Testis (tissue), 3 donors: Measurements from ENCODE around the gene SMARCC2. TPM values are rescaled to one million over a fixed set of nuclear protein-coding genes. Genes with fewer than 3 reads are reported as not detected.
A peak's percentile ranks its signal among the peaks of the same experiment; 100 is the strongest.

Experiments
- DNase-seq: peaks from one replicate; pipeline ENCODE4 v3.0.0-alpha.2; 2019
- H3K27ac ChIP-seq, 2 donors: fragments of 200-600 bp; sonication (generic); one replicate each; pipeline ENCODE4 v1.5.1; 2019
- H3K27me3 ChIP-seq: fragments of 200-600 bp; sonication (generic); one replicate; pipeline ENCODE4 v1.5.1; 2019
- H3K36me3 ChIP-seq: fragments of 200-600 bp; sonication (generic); one replicate; pipeline ENCODE4 v1.5.1; 2017; ENCODE audit warnings: low read depth; ENCODE audit errors: missing control alignments
- H3K4me1 ChIP-seq: fragments of 200-600 bp; sonication (generic); one replicate; pipeline ENCODE4 v1.5.1; 2019
- H3K4me3 ChIP-seq, 2 donors: fragments of 200-600 bp; sonication (generic); one replicate each; pipeline ENCODE4 v1.5.1; 2017 to 2019
- H3K9me3 ChIP-seq: fragments of 200-600 bp; sonication (generic); one replicate; pipeline ENCODE4 v1.5.1; 2017
- POLR2A ChIP-seq: fragments of 450-650 bp; IDR thresholded peaks from one replicate; pipeline ENCODE4 v1.6.1; 2017; ENCODE audit warnings: antibody characterized with exemption, mild to moderate bottlenecking, moderate library complexity
- WGBS, 2 donors: methylation state at CpG; one replicate each; pipeline ENCODE4 v1.1.5; 2018; 5-methylcytosine and 5-hydroxymethylcytosine counted together
- intact Hi-C: fragments of 100-400 bp; cut with DNase I; formaldehyde crosslinking; loops from one replicate; pipeline ENCODE4 v1.15.1; 2023; ENCODE audit warnings: low total_unique reads
- polyA plus RNA-seq: library from polyadenylated mRNA; stranded (reverse); fragments of 350-450 nt; fragmentation: Illumina TruSeq; extraction: RNeasy Lipid Tissue Mini Kit (QIAGEN cat#74804); gene quantifications from one replicate; pipeline ENCODE4 v1.2.3, GENCODE V29; 2014; ENCODE audit warnings: low read depth, low replicate concordance; ENCODE audit not compliant: insufficient read depth
- total RNA-seq, 2 donors: library from RNA; depleted of rRNA; stranded (reverse); fragments of >200 nt; gene quantifications; one replicate each; pipeline ENCODE4 v1.2.3, GENCODE V29; 2016
- TF ChIP-seq, protein P1 (sequence below), 3 experiments: fragments of 450-650 bp in 2 of 3; fragments of 200-600 bp in 1 of 3; sonication (generic) in 1 of 3; IDR thresholded peaks; one replicate each; pipeline ENCODE4 v1.5.1; 2016 to 2019; ENCODE audit warnings: antibody characterized with exemption in 3 of 3, mild to moderate bottlenecking in 2 of 3, moderate library complexity in 1 of 3

The SMARCC2 gene
- total and polyA plus RNA-seq, 3 donors from 2014 or later: 69.5 to 148 (median 106) TPM

DNA sequence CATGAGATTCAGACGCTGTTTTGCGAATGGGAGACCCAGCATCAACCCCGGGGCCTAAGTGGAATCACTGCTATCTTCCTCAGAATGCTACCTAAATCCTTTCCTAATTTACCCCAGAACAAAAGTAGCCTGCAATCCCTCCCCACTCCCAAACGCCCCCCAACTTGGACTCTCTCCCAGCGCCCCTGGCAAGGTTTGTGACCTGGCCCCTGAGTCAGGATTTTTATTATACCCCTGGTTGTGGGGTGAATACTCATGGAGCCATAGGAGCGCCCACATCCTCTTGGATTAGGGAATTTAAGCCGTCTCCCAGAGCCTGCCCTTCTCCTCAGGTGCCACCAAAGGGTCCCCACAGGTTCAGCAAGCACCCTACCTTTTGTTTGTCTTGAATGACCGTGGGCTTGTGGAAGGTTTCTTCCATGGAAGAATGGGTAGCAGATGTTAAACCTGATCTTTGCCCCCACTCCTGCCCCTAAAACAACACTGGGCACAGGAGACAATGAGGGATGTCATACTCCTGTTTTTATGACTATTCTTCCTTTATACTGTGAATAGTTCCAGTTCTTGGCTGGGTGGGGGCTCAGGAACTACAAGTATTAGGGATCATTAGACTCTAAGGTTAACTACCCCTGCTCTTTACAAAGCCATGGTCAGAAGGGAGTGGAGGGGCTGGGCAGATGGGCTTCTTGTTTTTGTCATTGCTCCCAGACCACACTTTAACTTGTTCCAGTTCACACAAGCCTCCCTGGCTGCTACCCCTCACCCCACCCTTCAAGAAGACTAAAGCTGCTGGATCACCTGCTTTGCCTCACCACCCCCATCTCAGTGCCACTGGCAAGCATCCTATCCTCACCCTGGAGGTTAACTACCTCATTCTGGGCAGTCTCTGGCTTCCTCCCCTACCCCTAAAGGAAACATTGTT, 36.3 kb downstream of the SMARCC2 start:
- H3K4me3 ChIP-seq: peak overlapping the region; percentile 80
- no peak for DNase-seq
- H3K27ac ChIP-seq: peak overlapping the region; percentile 77 to 92
- peaks cover 25% of the 10 kb centered on the region for H3K4me1 ChIP-seq
- intact Hi-C loops: no loop called here
- H3K36me3 ChIP-seq: no peaks in the 10 kb centered on the region
- no peak for TF ChIP-seq POLR2A
- TF ChIP-seq, protein P1, sequence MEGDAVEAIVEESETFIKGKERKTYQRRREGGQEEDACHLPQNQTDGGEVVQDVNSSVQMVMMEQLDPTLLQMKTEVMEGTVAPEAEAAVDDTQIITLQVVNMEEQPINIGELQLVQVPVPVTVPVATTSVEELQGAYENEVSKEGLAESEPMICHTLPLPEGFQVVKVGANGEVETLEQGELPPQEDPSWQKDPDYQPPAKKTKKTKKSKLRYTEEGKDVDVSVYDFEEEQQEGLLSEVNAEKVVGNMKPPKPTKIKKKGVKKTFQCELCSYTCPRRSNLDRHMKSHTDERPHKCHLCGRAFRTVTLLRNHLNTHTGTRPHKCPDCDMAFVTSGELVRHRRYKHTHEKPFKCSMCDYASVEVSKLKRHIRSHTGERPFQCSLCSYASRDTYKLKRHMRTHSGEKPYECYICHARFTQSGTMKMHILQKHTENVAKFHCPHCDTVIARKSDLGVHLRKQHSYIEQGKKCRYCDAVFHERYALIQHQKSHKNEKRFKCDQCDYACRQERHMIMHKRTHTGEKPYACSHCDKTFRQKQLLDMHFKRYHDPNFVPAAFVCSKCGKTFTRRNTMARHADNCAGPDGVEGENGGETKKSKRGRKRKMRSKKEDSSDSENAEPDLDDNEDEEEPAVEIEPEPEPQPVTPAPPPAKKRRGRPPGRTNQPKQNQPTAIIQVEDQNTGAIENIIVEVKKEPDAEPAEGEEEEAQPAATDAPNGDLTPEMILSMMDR (IDR thresholded peaks at IDR 0.05): no peak
- 5 to 6% methylated on average over 8 of the region's 8 CpGs for WGBS, 2 donors
- H3K27me3 ChIP-seq: no peaks in the 10 kb centered on the region
- H3K9me3 ChIP-seq: no peaks in the 10 kb centered on the region

DNA sequence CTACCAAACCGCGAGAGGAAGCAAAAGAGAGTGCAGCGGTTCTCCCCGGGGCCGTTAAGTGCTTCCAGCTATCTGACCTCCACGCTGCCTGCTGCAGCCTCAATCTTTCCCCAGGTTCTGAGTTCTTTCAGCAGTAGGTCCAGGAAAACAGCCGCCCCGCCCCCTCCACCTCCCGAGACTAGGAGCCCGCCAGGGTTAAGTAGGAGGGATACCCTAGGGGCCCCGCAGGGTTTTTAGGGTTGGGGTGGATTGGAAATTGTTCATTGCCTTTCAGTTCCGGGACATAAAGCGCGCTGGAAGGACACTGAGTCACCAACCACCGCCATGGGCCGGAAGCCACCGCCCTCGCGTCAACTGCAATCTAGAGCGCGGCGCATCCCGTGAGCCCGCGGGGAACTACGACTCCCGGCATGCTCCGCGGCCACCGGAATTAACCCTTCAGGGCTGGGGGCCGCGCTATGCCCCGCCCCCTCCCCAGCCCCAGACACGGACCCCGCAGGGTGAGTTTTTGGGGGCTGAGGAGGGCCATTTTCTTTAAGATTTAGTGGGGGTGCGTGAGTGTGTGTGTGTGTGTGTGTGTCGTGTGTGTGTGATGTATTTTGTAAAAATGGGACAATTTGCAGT, 37.0 kb downstream of the SMARCC2 start, which contains the start of gene MYL6B:
Gene MYL6B (plus strand): TSS at position 456 of the 624 bp plus-strand sequence. CDS start 1,332 bp downstream, outside the sequence.
- Histone ChIP-seq H3K4me1 (peaks cover 26% of the 10 kb centered on the region), H3K4me3 (peak within 1 kb of the TSS; percentile 80), H3K9me3 (no peaks in the 10 kb centered on the region), H3K27ac (peak within 1 kb of the TSS; percentile 77 to 92), H3K27me3 (no peaks in the 10 kb centered on the region), H3K36me3 (no peaks in the 10 kb centered on the region)
- intact Hi-C loops: no loop called here
- DNase-seq: peak; percentile 96
- TF ChIP-seq, protein P1 (IDR thresholded peaks at IDR 0.05): peak in 1 of 3 experiments; percentile 37
- no peak for TF ChIP-seq POLR2A
- 0% methylated on average over 36 to 37 of the region's 37 CpGs for WGBS, 2 donors

DNA sequence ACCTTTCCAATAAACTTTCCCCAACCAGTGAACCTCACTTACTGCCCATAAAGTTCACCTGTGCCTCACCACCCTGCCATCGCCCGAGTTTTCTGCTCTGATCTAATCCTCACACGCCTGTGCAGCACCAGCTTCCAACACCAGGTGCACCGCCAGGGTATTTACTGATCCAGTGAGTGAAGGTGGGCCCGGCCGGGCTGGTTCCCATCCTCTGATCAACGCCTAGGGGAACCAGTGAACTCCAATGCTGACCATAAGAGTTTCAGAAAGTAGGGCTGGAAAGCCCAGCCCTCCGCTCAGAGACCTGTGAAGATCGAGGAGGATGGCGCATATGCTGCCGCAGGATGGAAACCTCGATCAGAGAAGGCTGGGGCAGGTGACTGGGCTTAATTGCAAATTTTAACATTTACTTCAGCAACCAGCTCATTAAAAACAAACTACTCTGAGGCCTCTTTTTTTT, 37.6 kb downstream of the SMARCC2 start:
- intact Hi-C loops: no loop called here
- H3K4me1 ChIP-seq: peaks cover 27% of the 10 kb centered on the region
- 5 to 13% methylated on average over 12 of the region's 12 CpGs for WGBS, 2 donors
- no peaks in the 10 kb centered on the region for H3K27me3 ChIP-seq
- H3K9me3 ChIP-seq: no peaks in the 10 kb centered on the region
- H3K36me3 ChIP-seq: no peaks in the 10 kb centered on the region
- peak; percentile 74 for DNase-seq
- H3K4me3 ChIP-seq: peak overlapping the region; percentile 80
- no peak for TF ChIP-seq POLR2A
- TF ChIP-seq, protein P1 (IDR thresholded peaks at IDR 0.05): peak; percentile 37 to 60 (median 50)
- H3K27ac ChIP-seq: peak overlapping the region; percentile 77 to 92

DNA sequence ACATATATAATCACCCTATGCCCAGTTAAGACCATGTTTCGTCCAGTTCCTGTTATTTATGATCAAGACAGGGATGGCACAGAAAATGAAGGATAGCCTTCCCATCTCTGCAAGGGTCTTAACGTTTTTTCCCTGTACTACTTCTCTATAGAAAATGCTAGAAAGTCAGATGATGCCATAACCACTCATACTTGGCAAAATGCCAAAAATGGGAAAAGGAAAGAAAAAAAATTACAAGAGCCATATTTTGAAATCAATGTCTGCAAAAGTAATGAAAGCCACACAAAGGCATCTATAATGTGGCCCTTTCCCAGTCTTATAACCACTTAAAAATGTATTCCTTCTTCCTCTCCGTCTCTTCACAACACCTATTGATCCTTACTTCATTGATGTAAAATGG, 38.7 kb downstream of the SMARCC2 start:
- 62 to 63% methylated on average over 3 of the region's 3 CpGs for WGBS, 2 donors
- peaks cover 34% of the 10 kb centered on the region for H3K4me1 ChIP-seq
- no peak for TF ChIP-seq POLR2A
- TF ChIP-seq, protein P1 (IDR thresholded peaks at IDR 0.05): no peak
- no peak overlapping the region for H3K4me3 ChIP-seq
- intact Hi-C loops: no loop called here
- H3K27ac ChIP-seq: no peak overlapping the region
- H3K27me3 ChIP-seq: no peaks in the 10 kb centered on the region
- DNase-seq: no peak
- no peaks in the 10 kb centered on the region for H3K9me3 ChIP-seq
- no peaks in the 10 kb centered on the region for H3K36me3 ChIP-seq
